HepG2 (cell line): ENCODE results near the gene HOXA10. TPM values are rescaled to one million over a fixed set of nuclear protein-coding genes. Genes with fewer than 3 reads are reported as not detected.

Source experiments
- ATAC-seq: fragments of 200-7000 bp; cut with Tn5 transposase; 3 replicates; pipeline ENCODE4 v1.9.1; 2020; ENCODE audit warnings: mild to moderate bottlenecking, moderate library complexity
- BruUV-seq: library from RNA; stranded (reverse); fragments of 400-500 nt; replicated peaks from 2 replicates; lab custom pipeline; 2021; lab: Mats Ljungman, UMichigan
- CTCF ChIA-PET: fragments of 300-600 bp; formaldehyde crosslinking; extraction: SDS; loops from one replicate; lab custom pipeline; 2021; ENCODE audit warnings: low total read pairs, inconsistent platforms, low intra/inter-chr PET ratio; lab: Yijun Ruan, JAX
- POLR2A ChIA-PET: fragments of 350-600 bp; sonication (Branson Sonifier 250); formaldehyde crosslinking; loops from one replicate; lab custom pipeline; 2020; ENCODE audit warnings: antibody characterized with exemption, inconsistent platforms; lab: Yijun Ruan, JAX
- DNase-seq: peaks from one replicate; pipeline ENCODE4 v3.0.0-alpha.2; 2015; ENCODE audit warnings: low spot score
- FAIRE-seq: peaks from 3 replicates; lab custom pipeline; 2011; peaks lifted over from hg19 to GRCh38; lab: Jason Lieb, UNC
- H2AFZ ChIP-seq: one replicate; pipeline ENCODE4 v1.6.1; 2011; ENCODE audit warnings: low read length, inconsistent platforms
- H3K27ac ChIP-seq: fragments of 300-600 bp; 3 replicates; pipeline ENCODE4 v1.8.0; 2011; ENCODE audit warnings: mixed run types, mild to moderate bottlenecking, mixed read lengths, low read length, inconsistent platforms; ENCODE audit not compliant: insufficient read depth; ENCODE audit errors: extremely low read length
- H3K27me3 ChIP-seq, 2 experiments: fragments of 200-600 bp in 1 of 2; 2 replicates in 1 of 2; 3 replicates in 1 of 2; pipeline versions ENCODE4 v1.6.0 to v1.8.0; 2011; ENCODE audit warnings: low read length in 2 of 2, mild to moderate bottlenecking in 2 of 2, moderate library complexity in 2 of 2, inconsistent platforms in 1 of 2; ENCODE audit not compliant: insufficient read depth in 2 of 2, control insufficient read depth in 1 of 2
- H3K36me3 ChIP-seq, 2 experiments: fragments of 200-600 bp in 1 of 2; replicated peaks in 1 of 2; 2 replicates in 1 of 2; 3 replicates in 1 of 2; pipeline versions ENCODE4 v1.5.1 to v1.8.0; 2011; ENCODE audit warnings: low read length in 2 of 2, inconsistent platforms in 1 of 2; ENCODE audit not compliant: insufficient read depth in 2 of 2, control insufficient read depth in 1 of 2
- H3K4me1 ChIP-seq: 2 replicates; pipeline ENCODE4 v1.5.1; 2012; ENCODE audit warnings: low read length, inconsistent platforms; ENCODE audit not compliant: insufficient read depth
- H3K4me2 ChIP-seq: 2 replicates; pipeline ENCODE4 v1.6.0; 2011; ENCODE audit warnings: low read depth, low read length, inconsistent platforms
- H3K4me3 ChIP-seq, 3 experiments: fragments of 200-600 bp in 1 of 3; sonication (generic), shearing (Covaris generic) in 1 of 3; replicated peaks in 1 of 3; 2 replicates each; pipeline ENCODE4 v1.5.1; 2011 to 2016; ENCODE audit warnings: low read length in 3 of 3, inconsistent platforms in 2 of 3, low read depth in 2 of 3, mild to moderate bottlenecking in 2 of 3, control low read depth in 1 of 3, mixed read lengths in 1 of 3; ENCODE audit not compliant: insufficient read depth in 1 of 3
- H3K79me2 ChIP-seq: one replicate; pipeline ENCODE4 v1.6.1; 2011; ENCODE audit warnings: low read length, inconsistent platforms; ENCODE audit not compliant: insufficient read depth
- H3K9ac ChIP-seq: 2 replicates; pipeline ENCODE4 v1.6.0; 2011; ENCODE audit warnings: mild to moderate bottlenecking, low read depth, low read length, inconsistent platforms; ENCODE audit not compliant: insufficient read depth
- H3K9me3 ChIP-seq: 2 replicates; pipeline ENCODE4 v1.5.1; 2012; ENCODE audit warnings: mild to moderate bottlenecking, low read length
- H4K20me1 ChIP-seq: 2 replicates; pipeline ENCODE4 v1.6.0; 2011; ENCODE audit warnings: inconsistent platforms, mild to moderate bottlenecking, low read length, moderate library complexity; ENCODE audit not compliant: insufficient read depth
- CENPX ChIP-seq: sonication (generic); formaldehyde crosslinking; IDR thresholded peaks from 2 replicates; pipeline ENCODE4 v1.9.0; 2021; ENCODE audit warnings: mild to moderate bottlenecking, missing genetic modification reagents, moderate library complexity
- FOXK1 ChIP-seq: sonication (generic); formaldehyde crosslinking; IDR thresholded peaks from 2 replicates; pipeline ENCODE4 v1.4.0; 2020; ENCODE audit warnings: low read depth, missing genetic modification reagents, borderline replicate concordance
- HMG20A ChIP-seq: IDR thresholded peaks from 2 replicates; pipeline ENCODE4 v1.6.1; 2016; ENCODE audit warnings: borderline replicate concordance
- PHF5A ChIP-seq: IDR thresholded peaks from one replicate; pipeline ENCODE4 v1.6.1; 2018; ENCODE audit warnings: low read depth, missing genetic modification reagents; ENCODE audit not compliant: unreplicated experiment
- POLR2AphosphoS5 ChIP-seq: IDR thresholded peaks from 2 replicates; pipeline ENCODE4 v1.6.1; 2012; ENCODE audit warnings: low read depth, low read length
- RBM39 ChIP-seq: fragments of 200-400 bp; formaldehyde crosslinking; IDR thresholded peaks from one replicate; pipeline ENCODE4 v1.6.1; 2018; ENCODE audit warnings: antibody characterized with exemption, mild to moderate bottlenecking, low read depth, low read length; ENCODE audit not compliant: poor library complexity, severe bottlenecking
- STAT6 ChIP-seq: sonication (generic); formaldehyde crosslinking; IDR thresholded peaks from 2 replicates; pipeline ENCODE4 v1.4.0; 2020; ENCODE audit warnings: missing genetic modification reagents, mild to moderate bottlenecking, borderline replicate concordance
- ZNF552 ChIP-seq: sonication (generic); formaldehyde crosslinking; IDR thresholded peaks from 2 replicates; pipeline ENCODE4 v1.9.0; 2022; ENCODE audit warnings: missing genetic modification reagents, mild to moderate bottlenecking, borderline replicate concordance
- ZNF678 ChIP-seq: sonication (generic); formaldehyde crosslinking; IDR thresholded peaks from 2 replicates; pipeline ENCODE4 v1.4.0; 2020; ENCODE audit warnings: mild to moderate bottlenecking, missing genetic modification reagents
- ZNF710 ChIP-seq: sonication (generic); formaldehyde crosslinking; IDR thresholded peaks from 2 replicates; pipeline ENCODE4 v1.5.0; 2020; ENCODE audit warnings: mild to moderate bottlenecking, missing genetic modification reagents, borderline replicate concordance
- WGBS: methylation state at CpG from one replicate; pipeline ENCODE4 v1.1.6; 2017; ENCODE audit warnings: low lambda C conversion rate; 5-methylcytosine and 5-hydroxymethylcytosine counted together
- in situ Hi-C: cut with HindIII; loops from 2 replicates; pipeline ENCODE4 v1.10.0; 2017; ENCODE audit warnings: low pct_unique_long_range_greater_than_20kb; ENCODE audit not compliant: extremely low pct_ligation_motif_present
- intact Hi-C: fragments of 100-400 bp; cut with micrococcal nuclease; formaldehyde crosslinking; loops from one replicate; pipeline ENCODE4 v1.10.0; 2022; ENCODE audit not compliant: unreplicated experiment
- polyA plus RNA-seq, 8 experiments: library from polyadenylated mRNA; depleted of rRNA in 3 of 8; stranded (reverse) in 7 of 8; unstranded in 1 of 8; fragments of >200 nt; fragmentation: Illumina TruSeq in 4 of 8; extraction: Trizol in 4 of 8; gene quantifications; 2 replicates each; pipeline versions ENCODE4 v1.2.1 to v1.2.3, GENCODE V29; 2011 to 2016; ENCODE audit warnings: low read depth in 4 of 8, missing spikeins in 1 of 8, mixed read lengths in 1 of 8; ENCODE audit not compliant: insufficient read depth in 1 of 8
- total RNA-seq, 5 experiments: library from RNA; depleted of rRNA; stranded (reverse); fragments of >200 nt; fragmentation: Illumina TruSeq; extraction: Trizol; gene quantifications; 2 replicates each; pipeline ENCODE4 v1.2.3, GENCODE V29; 2016; ENCODE audit warnings: low read depth in 1 of 5
- TF ChIP-seq, protein P1 (sequence below): sonication (generic); formaldehyde crosslinking; IDR thresholded peaks from 2 replicates; pipeline ENCODE4 v1.5.0; 2020; ENCODE audit warnings: mild to moderate bottlenecking, missing genetic modification reagents

HOXA10 gene
- total and polyA plus RNA-seq, 2 of the 13 experiments (the other 11 are each of a cell fraction or from before 2014, with no cell fraction given) = not detected

DNA sequence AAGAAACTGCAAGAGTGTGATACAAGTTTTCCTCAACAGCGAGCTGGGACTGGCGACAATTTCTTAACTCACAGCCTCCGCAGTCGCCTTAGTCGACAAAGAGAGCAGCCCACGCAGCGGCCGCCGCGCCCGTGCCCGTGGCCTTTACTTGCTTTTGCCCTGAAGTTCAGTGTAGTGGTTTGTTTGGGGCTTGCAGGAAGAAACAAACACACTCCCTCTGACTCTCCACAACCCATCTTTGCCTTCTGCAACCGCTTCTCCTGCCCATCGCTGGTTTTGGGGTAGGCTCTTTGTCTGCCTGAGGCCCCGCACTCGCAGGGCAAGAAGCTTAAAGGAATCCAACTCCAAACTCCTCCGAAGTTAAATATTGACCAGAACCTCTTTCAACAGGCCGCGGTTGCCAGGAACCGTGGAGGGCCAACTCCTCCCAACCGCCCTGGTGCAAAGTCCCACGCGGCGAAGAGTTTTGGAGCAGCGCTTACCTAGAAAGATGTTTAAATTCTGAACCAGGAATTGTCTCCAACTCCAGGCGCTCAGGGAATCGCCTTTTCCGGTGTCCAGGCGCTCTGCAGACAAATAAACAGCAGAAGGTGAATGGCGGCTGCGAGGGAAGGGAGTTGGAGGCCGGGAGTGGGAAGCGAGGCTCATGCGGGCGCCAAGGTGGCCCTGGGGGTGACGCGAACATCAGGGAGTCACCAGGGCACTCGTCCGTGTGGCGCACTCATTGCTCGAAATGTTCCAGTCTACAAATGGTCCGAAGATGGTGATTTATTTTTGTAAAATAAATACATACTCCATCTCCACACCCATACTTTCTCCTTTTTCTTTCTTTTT lies 51.8 kb downstream of the HOXA10 start:
- 2% methylated on average over 28 of the region's 42 CpGs for WGBS
- peak; percentile 95 for FAIRE-seq
- TF ChIP-seq, protein P1, sequence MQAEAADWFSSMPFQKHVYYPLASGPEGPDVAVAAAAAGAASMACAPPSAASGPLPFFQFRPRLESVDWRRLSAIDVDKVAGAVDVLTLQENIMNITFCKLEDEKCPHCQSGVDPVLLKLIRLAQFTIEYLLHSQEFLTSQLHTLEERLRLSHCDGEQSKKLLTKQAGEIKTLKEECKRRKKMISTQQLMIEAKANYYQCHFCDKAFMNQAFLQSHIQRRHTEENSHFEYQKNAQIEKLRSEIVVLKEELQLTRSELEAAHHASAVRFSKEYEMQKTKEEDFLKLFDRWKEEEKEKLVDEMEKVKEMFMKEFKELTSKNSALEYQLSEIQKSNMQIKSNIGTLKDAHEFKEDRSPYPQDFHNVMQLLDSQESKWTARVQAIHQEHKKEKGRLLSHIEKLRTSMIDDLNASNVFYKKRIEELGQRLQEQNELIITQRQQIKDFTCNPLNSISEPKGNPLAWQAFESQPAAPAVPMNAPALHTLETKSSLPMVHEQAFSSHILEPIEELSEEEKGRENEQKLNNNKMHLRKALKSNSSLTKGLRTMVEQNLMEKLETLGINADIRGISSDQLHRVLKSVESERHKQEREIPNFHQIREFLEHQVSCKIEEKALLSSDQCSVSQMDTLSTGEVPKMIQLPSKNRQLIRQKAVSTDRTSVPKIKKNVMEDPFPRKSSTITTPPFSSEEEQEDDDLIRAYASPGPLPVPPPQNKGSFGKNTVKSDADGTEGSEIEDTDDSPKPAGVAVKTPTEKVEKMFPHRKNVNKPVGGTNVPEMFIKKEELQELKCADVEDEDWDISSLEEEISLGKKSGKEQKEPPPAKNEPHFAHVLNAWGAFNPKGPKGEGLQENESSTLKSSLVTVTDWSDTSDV (CRISPR knock-in tag) = no peak
- TF ChIP-seq ZNF678 (CRISPR knock-in tag) (no peak), POLR2AphosphoS5 (peak; percentile 93), PHF5A (no peak), STAT6 (CRISPR knock-in tag) (no peak; the same call in 1 of the 2 replicates), CENPX (CRISPR knock-in tag) (no peak), ZNF710 (CRISPR knock-in tag) (peak; percentile 54; the same call in 1 of the 2 replicates), HMG20A (CRISPR knock-in tag) (no peak; the same call in 1 of the 2 replicates), RBM39 (no peak), ZNF552 (no peak), FOXK1 (no peak)

More for the DNA sequence above, 51.8 kb downstream of the HOXA10 start:
- peaks cover 77% of the 10 kb centered on the region for H3K4me1 ChIP-seq
- ChIA-PET POLR2A (interaction anchor here (1.0 to 5.8 kb wide), 17 partner anchors 10 to 774 kb away, joined by 3 to 118 read pairs (median 6); partner anchors contain the start of genes HOXA1, HOXA4, HOXA5 and SKAP2), CTCF (no interaction called here)
- peak; percentile 94 for DNase-seq
- ATAC-seq = peak; percentile 87
- peaks cover 0 to 8% of the 10 kb centered on the region in 2 experiments; a peak in 2 of 5 replicates for H3K36me3 ChIP-seq
- H4K20me1 ChIP-seq = peaks cover 13% of the 10 kb centered on the region
- H3K4me2 ChIP-seq = peak overlapping the region; percentile 87
- BruUV-seq = no TSS peak
- no peaks in the 10 kb centered on the region; a peak in 1 of 5 replicates for H3K27me3 ChIP-seq
- H2AFZ ChIP-seq = no peak overlapping the region
- H3K9ac ChIP-seq = peak overlapping the region; percentile 88
- H3K27ac ChIP-seq = peak overlapping the region; percentile 96
- peaks cover 56% of the 10 kb centered on the region for H3K79me2 ChIP-seq
- H3K9me3 ChIP-seq = no peaks in the 10 kb centered on the region
- H3K4me3 ChIP-seq = peak overlapping the region; percentile 82 to 95 (median 87)
- in situ Hi-C loops = no loop called here
- intact Hi-C loops = loop anchor here (1.0 kb wide), 1 partner anchor 8 kb away; the partner anchor contains the start of gene HOXA4
